ENCODE measurements around the gene GPC3. TPM values are rescaled to one million over a fixed set of nuclear protein-coding genes. Genes with fewer than 3 reads are reported as not detected.

GPC3 gene
- total and polyA plus RNA-seq, 4 donors: 8.3 to 270 (median 52.4) TPM

DNA sequence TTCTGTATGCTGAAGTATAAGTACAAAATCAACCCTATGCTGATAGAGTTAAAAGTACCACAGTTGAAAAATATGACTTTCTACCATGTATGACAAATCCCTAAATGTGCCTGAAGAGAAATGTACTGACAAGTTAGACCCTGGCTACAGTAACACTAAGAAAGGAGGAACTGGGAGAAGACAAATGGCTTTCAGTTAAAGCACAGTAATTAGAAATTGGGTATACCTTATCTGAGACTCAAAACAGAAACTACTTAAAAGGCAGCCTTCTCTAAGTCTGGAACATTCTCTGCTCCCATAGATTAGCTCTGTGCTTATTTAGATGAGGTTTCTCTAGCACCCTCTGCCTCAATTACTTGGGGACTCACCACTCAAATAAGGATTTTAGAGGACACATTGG, 189.1 kb downstream of the GPC3 start:
- no peaks in the 10 kb centered on the region for H3K9me3 ChIP-seq (ENCODE audit: control insufficient read depth in 4 of 4, insufficient read depth in 3 of 4, low read length in 3 of 4)
- no peaks in the 10 kb centered on the region for H3K36me3 ChIP-seq (ENCODE audit: control insufficient read depth in 4 of 4, insufficient read depth in 4 of 4, low read length in 4 of 4)
- H3K4me3 ChIP-seq: no peak overlapping the region
- peaks cover 5 to 29% (median 8%) of the 10 kb centered on the region in 3 donors for H3K27me3 ChIP-seq (ENCODE audit: control insufficient read depth in 3 of 3, insufficient read depth in 3 of 3, low read length in 2 of 3)
- H3K4me1 ChIP-seq (ENCODE audit: control insufficient read depth in 5 of 5, insufficient read depth in 5 of 5, low read length in 5 of 5): peaks cover 0 to 6% (median 0%) of the 10 kb centered on the region in 5 donors
- DNase-seq (no peak), ATAC-seq (ENCODE audit: insufficient read depth, low FRiP score) (no peak)
- no peak overlapping the region for H3K9ac ChIP-seq (ENCODE audit: insufficient read depth in 1 of 2, low read length in 2 of 2)
- H3K27ac ChIP-seq (ENCODE audit: low read depth in 1 of 2, low read length in 1 of 2): no peak overlapping the region
- no peak for TF ChIP-seq CTCF (IDR thresholded peaks at IDR 0.05; ENCODE audit: control extremely low read depth, extremely low read depth)

DNA sequence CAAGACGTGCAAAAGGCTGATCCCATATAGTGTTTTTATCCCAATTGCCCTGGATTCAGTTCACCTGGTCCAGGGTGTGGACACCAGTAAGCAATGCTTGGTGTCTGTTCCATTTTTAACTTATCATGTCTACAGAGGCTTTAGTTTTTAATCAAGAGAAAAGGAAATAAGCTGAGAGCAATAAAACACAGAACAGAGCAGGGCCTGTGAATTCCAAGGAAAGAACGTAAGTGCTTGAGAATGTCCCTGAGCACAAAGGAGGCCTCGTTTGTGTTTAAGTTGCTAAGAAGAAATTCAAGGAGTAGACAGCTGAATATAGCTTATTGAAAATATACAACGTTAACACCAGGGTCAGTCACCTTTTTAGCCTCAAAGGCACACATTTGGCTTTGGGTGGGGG, 191.3 kb downstream of the GPC3 start:
- WGBS, 2 donors: 52 to 81% methylated on average over 4 of the region's 4 CpGs
- H3K27ac ChIP-seq (ENCODE audit: low read depth in 1 of 2, low read length in 1 of 2): no peak overlapping the region
- peaks cover 0 to 30% (median 4%) of the 10 kb centered on the region in 3 donors for H3K27me3 ChIP-seq (ENCODE audit: control insufficient read depth in 3 of 3, insufficient read depth in 3 of 3, low read length in 2 of 3)
- no peak overlapping the region for H3K9ac ChIP-seq (ENCODE audit: insufficient read depth in 1 of 2, low read length in 2 of 2)
- H3K4me1 ChIP-seq (ENCODE audit: control insufficient read depth in 5 of 5, insufficient read depth in 5 of 5, low read length in 5 of 5): peaks cover 0 to 20% (median 3%) of the 10 kb centered on the region in 5 donors
- DNase-seq (peak in 2 of 3 donors; percentile 47 to 48), ATAC-seq (ENCODE audit: insufficient read depth, low FRiP score) (no peak)
- no peaks in the 10 kb centered on the region for H3K9me3 ChIP-seq (ENCODE audit: control insufficient read depth in 4 of 4, insufficient read depth in 3 of 4, low read length in 3 of 4)
- H3K36me3 ChIP-seq (ENCODE audit: control insufficient read depth in 4 of 4, insufficient read depth in 4 of 4, low read length in 4 of 4): no peaks in the 10 kb centered on the region
- no peak for TF ChIP-seq CTCF (IDR thresholded peaks at IDR 0.05; ENCODE audit: control extremely low read depth, extremely low read depth)
- H3K4me3 ChIP-seq: no peak overlapping the region

DNA sequence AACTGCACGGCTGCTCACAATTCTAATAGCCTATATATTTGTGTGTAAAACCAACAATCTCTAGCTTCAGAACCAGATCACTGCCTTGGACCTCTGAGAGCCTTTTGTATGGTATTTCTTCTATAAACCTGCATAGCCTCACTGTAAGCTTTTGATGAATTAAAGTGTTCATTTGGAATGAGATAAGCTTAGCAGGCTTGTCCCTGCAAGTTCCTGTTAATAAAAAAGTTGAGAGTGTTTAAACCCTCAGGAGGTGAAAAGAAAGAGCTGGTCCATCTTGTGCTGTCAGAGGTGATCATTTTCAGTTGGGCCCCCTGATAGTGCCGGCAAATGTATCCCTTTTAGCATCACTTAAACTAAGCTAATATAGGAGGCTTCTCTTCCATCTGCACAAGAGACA, 191.8 kb downstream of the GPC3 start:
- WGBS, 2 donors: 89 to 93% methylated on average over 2 of the region's 2 CpGs
- Histone ChIP-seq H3K9ac (ENCODE audit: insufficient read depth in 1 of 2, low read length in 2 of 2) (no peak overlapping the region), H3K36me3 (ENCODE audit: control insufficient read depth in 4 of 4, insufficient read depth in 4 of 4, low read length in 4 of 4) (no peaks in the 10 kb centered on the region), H3K4me1 (ENCODE audit: control insufficient read depth in 5 of 5, insufficient read depth in 5 of 5, low read length in 5 of 5) (peaks cover 0 to 24% (median 6%) of the 10 kb centered on the region in 5 donors), H3K27ac (ENCODE audit: low read depth in 1 of 2, low read length in 1 of 2) (no peak overlapping the region), H3K4me3 (no peak overlapping the region), H3K9me3 (ENCODE audit: control insufficient read depth in 4 of 4, insufficient read depth in 3 of 4, low read length in 3 of 4) (no peaks in the 10 kb centered on the region), H3K27me3 (ENCODE audit: control insufficient read depth in 3 of 3, insufficient read depth in 3 of 3, low read length in 2 of 3) (peaks cover 0 to 35% (median 4%) of the 10 kb centered on the region in 3 donors)
- no peak for DNase-seq
- no peak for ATAC-seq (ENCODE audit: insufficient read depth, low FRiP score)
- no peak for TF ChIP-seq CTCF (IDR thresholded peaks at IDR 0.05; ENCODE audit: control extremely low read depth, extremely low read depth)
